Naive thymus-derived CD8-positive, alpha-beta T cell (primary cell): ENCODE results near the gene LONP2. TPM values are rescaled to one million over a fixed set of nuclear protein-coding genes. Genes with fewer than 3 reads are reported as not detected.
A peak's percentile ranks its signal among the peaks of the same experiment; 100 is the strongest.

ENCODE experiments used
- ATAC-seq, 2 donors: fragments of 150-1000 bp; cut with Tn5 transposase in 1 of 2; sonication (Bioruptor Pico), chemical (Tn5 transposase) in 1 of 2; 1 replicate in 1 of 2; 2 replicates in 1 of 2; pipeline ENCODE4 v1.10.0; 2021; ENCODE audit warnings: mild to moderate bottlenecking in 2 of 2, moderate library complexity in 2 of 2
- POLR2A ChIA-PET: fragments of 350-600 bp; sonication (Branson Sonifier 250); formaldehyde crosslinking; loops from one replicate; lab custom pipeline; 2021; ENCODE audit warnings: antibody characterized with exemption; lab: Charles Lee
- DNase-seq, 10 donors: peaks; one replicate each; pipeline versions ENCODE4 v3.0.0 to v3.0.0-alpha.2; 2020 to 2022
- H3K27ac Mint-ChIP-seq, 10 donors: one replicate each; pipeline ENCODE4 v1.8.0; 2020 to 2022; ENCODE audit warnings: mild to moderate bottlenecking in 10 of 10, mixed read lengths in 10 of 10, moderate library complexity in 4 of 10, inconsistent platforms in 1 of 10
- H3K27me3 Mint-ChIP-seq, 5 donors: one replicate each; pipeline ENCODE4 v1.8.0; 2021 to 2022; ENCODE audit warnings: mixed read lengths in 5 of 5
- H3K36me3 Mint-ChIP-seq, 3 donors: one replicate each; pipeline ENCODE4 v1.8.0; 2020 to 2022; ENCODE audit warnings: mixed read lengths in 3 of 3, mild to moderate bottlenecking in 2 of 3, inconsistent platforms in 1 of 3
- H3K4me1 Mint-ChIP-seq, 4 donors: one replicate each; pipeline ENCODE4 v1.8.0; 2021 to 2022; ENCODE audit warnings: mixed read lengths in 4 of 4
- H3K4me3 Mint-ChIP-seq, 10 donors: one replicate each; pipeline ENCODE4 v1.8.0; 2020 to 2022; ENCODE audit warnings: mild to moderate bottlenecking in 10 of 10, mixed read lengths in 10 of 10, moderate library complexity in 6 of 10, inconsistent platforms in 1 of 10
- H3K9me3 Mint-ChIP-seq, 9 donors: one replicate each; pipeline ENCODE4 v1.8.0; 2020 to 2022; ENCODE audit warnings: mixed read lengths in 9 of 9, mild to moderate bottlenecking in 3 of 9, inconsistent platforms in 1 of 9, moderate library complexity in 1 of 9
- polyA plus RNA-seq, 3 donors: library from polyadenylated mRNA; unstranded; fragments of 300-500 nt; fragmentation: Illumina TruSeq; gene quantifications; one replicate each; pipeline ENCODE4 v1.2.3, GENCODE V29; 2021
- total RNA-seq, 8 experiments: library from RNA in 2 of 8; stranded (reverse) in 2 of 8; gene quantifications; one replicate each; pipeline ENCODE4 v1.2.3 and lab custom pipeline; 2021 to 2026

LONP2 gene
- total and polyA plus RNA-seq, 5 experiments from 2014 or later = 37.2 to 114 (median 44.5) TPM

DNA sequence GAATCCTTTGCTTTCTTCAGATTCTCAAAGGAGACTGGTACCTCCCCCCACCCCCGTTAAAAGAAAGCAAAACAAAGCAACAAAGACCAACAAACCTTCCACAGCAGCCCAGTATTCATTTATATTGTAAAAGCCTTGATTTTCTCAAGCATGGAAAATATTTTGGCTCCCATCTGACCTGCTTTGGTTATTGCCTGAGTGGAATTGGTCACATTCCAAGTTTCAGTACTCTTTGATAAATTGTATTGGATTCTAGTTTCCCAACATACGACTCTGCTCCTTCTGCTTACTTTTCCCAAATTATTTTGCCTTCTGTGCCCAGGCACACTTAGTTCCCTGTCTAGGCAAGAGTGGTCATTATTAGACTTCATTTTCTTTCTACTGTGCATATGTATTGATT is 2.0 kb downstream of the LONP2 start:
- peak overlapping the region in 9 of 10 donors; percentile 2 to 96 (median 35) for H3K27ac Mint-ChIP-seq
- POLR2A ChIA-PET = no interaction called here
- peaks cover 0 to 9% (median 0%) of the 10 kb centered on the region in 3 donors for H3K36me3 Mint-ChIP-seq
- H3K4me1 Mint-ChIP-seq = peaks cover 19 to 63% (median 48%) of the 10 kb centered on the region in 4 donors
- H3K27me3 Mint-ChIP-seq = no peaks in the 10 kb centered on the region
- DNase-seq (no peak), ATAC-seq (no peak)
- H3K4me3 Mint-ChIP-seq = peak overlapping the region; percentile 9 to 97 (median 92)
- H3K9me3 Mint-ChIP-seq = no peaks in the 10 kb centered on the region

DNA sequence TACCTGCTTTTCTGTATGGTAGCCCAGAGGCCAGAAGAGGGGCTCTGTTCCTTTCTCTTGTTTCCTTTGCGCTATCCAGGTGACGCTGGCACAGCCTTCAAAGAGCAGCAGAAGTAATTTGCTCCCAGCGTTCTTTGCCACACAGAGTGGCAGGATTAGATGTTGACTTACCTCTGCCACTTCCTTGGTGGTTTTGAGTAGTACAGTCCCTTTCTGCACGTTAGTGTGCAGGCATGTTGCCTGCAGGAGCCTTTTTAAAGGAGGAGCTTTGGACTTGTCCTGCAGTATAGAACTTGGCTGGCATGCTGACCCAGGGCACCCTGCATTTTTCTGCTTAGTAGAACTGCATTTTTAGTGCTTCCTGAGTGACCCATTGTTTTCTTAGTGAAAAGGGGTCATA is 3.2 kb downstream of the LONP2 start, which contains the start of gene ABCC11:
Gene ABCC11 (minus strand): TSS at position 229 of the 400 bp plus-strand sequence. CDS start 15,618 bp downstream, outside the sequence.
- peak in 1 of 10 donors; percentile 5 for DNase-seq

DNA sequence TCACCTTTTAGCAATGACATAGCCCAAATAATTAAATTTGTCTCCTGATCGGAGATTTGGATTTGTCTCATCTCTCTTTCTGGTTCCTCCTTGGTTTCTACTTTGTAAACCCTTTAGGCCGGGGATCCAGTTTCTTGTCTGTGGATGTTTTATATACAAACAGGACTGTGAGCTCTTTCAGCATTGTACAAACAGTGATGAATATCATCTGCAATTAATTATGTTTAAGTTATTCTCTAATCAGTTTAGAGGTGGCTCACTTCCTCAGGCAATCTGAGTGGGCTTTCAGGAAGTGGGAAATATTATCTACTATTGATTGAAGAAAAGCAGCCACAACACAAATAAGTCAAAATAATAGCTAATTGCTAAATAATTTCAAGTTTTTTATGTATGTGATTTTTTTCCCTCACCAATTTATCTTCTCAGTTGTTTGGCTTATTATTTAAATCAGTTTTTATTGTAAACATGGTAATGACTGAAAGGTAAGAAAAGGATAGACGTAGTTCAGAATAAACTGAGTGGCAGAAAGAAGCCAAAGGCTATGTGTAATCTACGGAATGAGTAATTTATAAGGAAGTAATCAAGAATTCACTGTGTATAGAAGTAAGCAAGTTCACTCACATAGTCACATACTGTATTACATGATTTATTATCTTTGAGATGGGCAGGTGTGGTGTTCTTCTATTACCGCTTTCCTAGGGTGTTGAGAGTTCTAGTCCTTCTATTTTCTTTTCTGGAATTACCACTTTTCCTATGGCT is 6.6 kb downstream of the LONP2 start:
- Mint-ChIP-seq H3K9me3 (no peaks in the 10 kb centered on the region), H3K36me3 (peaks cover 0 to 50% (median 7%) of the 10 kb centered on the region in 3 donors), H3K4me1 (peaks cover 23 to 68% (median 55%) of the 10 kb centered on the region in 4 donors), H3K27me3 (no peaks in the 10 kb centered on the region), H3K27ac (peak overlapping the region in 5 of 10 donors; percentile 13 to 46 (median 20)), H3K4me3 (peak overlapping the region in 3 of 10 donors; percentile 6 to 27 (median 7))
- DNase-seq (no peak), ATAC-seq (no peak)
- POLR2A ChIA-PET = no interaction called here

More for the DNA sequence above, 3.2 kb downstream of the LONP2 start, which contains the start of gene ABCC11:
- peak within 1 kb of the TSS in 9 of 10 donors; percentile 61 to 97 (median 92) for H3K4me3 Mint-ChIP-seq
- no peaks in the 10 kb centered on the region for H3K9me3 Mint-ChIP-seq
- H3K4me1 Mint-ChIP-seq = peaks cover 25 to 71% (median 57%) of the 10 kb centered on the region in 4 donors
- peaks cover 0 to 17% (median 0%) of the 10 kb centered on the region in 3 donors for H3K36me3 Mint-ChIP-seq
- H3K27me3 Mint-ChIP-seq = no peaks in the 10 kb centered on the region
- POLR2A ChIA-PET = interaction anchor here (0.6 kb wide), 1 partner anchor 1259 kb away, joined by 5 read pairs; no protein-coding TSS in a partner anchor
- peak within 1 kb of the TSS in 8 of 10 donors; percentile 32 to 83 (median 52) for H3K27ac Mint-ChIP-seq
- no peak for ATAC-seq

DNA sequence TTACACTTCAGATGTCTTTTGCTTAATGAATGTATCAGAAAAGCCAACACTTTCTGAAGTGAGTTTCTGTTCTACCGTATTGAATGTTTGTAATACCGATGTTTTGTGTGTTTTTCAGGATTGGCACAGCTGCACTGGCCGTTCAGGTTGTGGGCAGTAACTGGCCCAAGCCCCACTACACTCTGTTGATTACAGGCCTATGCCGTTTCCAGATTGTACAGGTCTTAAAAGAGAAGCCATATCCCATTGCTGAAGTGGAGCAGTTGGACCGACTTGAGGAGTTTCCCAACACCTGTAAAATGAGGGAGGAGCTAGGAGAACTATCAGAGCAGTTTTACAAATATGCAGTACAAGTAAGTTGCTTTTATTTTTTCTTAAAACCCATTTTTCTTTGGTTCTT is 7.9 kb downstream of the LONP2 start:
- no peak for DNase-seq
- POLR2A ChIA-PET = no interaction called here
- Mint-ChIP-seq H3K27ac (peak overlapping the region in 4 of 10 donors; percentile 48 to 68 (median 61)), H3K36me3 (peaks cover 0 to 62% (median 12%) of the 10 kb centered on the region in 3 donors), H3K27me3 (no peaks in the 10 kb centered on the region), H3K4me1 (peaks cover 21 to 56% (median 45%) of the 10 kb centered on the region in 4 donors), H3K4me3 (peak overlapping the region in 1 of 10 donors; percentile 47), H3K9me3 (no peaks in the 10 kb centered on the region)
- no peak for ATAC-seq

DNA sequence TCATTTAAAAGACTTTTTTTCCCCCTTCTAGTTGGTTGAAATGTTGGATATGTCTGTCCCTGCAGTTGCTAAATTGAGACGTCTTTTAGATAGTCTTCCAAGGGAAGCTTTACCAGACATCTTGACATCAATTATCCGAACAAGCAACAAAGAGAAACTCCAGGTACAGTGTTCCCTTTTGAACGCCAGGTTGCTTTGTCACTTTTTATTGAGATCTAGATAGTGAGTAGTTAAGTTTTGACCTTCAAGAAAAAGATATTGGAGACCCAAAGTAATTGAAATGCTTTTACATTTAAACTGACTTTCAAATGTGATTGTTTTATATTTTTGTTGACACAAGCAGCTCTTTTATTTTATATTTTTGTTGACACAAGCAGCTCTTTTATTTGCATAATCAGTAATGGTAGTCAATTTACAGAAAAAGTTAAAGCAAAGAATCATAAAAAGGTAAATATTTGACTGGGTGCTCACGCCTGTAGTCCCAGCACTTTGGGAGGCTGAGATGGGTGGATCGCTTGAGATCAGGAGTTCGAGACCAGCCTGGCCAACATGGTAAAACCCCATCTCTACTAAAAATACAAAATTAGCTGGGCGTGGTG is 12.6 kb downstream of the LONP2 start:
- Mint-ChIP-seq H3K4me1 (peaks cover 6 to 34% (median 20%) of the 10 kb centered on the region in 4 donors), H3K27ac (peak overlapping the region in 1 of 10 donors; percentile 61), H3K9me3 (no peaks in the 10 kb centered on the region), H3K4me3 (no peak overlapping the region), H3K36me3 (peaks cover 14 to 95% (median 25%) of the 10 kb centered on the region in 3 donors), H3K27me3 (no peaks in the 10 kb centered on the region)
- no peak for ATAC-seq
- DNase-seq = no peak
- POLR2A ChIA-PET = interaction anchor here (0.7 kb wide), 1 partner anchor 62 kb away, joined by 3 read pairs; no protein-coding TSS in a partner anchor

DNA sequence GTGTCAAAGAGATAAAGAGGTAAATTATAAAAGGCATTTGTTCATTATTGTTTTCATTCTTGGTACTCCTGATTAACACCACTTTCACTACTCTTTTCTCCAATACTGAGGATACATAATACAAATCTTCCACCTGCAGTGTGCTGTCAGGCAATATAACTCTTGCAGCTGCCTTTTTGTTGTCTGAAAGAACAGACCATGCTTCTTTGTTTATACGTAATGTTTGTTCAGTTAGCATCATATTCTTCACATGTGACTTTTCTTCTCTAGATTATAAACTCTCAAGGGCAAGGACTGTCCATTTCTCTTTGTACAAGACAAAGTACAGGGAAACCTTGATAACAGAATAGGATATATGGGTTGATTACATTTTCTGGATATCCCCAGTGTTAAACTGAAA is 17.5 kb downstream of the LONP2 start:
- no peak overlapping the region for H3K4me3 Mint-ChIP-seq
- POLR2A ChIA-PET = no interaction called here
- H3K9me3 Mint-ChIP-seq = peaks cover 0 to 6% (median 0%) of the 10 kb centered on the region in 9 donors
- peaks cover 33 to 96% (median 47%) of the 10 kb centered on the region in 3 donors for H3K36me3 Mint-ChIP-seq
- no peaks in the 10 kb centered on the region for H3K27me3 Mint-ChIP-seq
- no peak for DNase-seq
- H3K27ac Mint-ChIP-seq = peak overlapping the region in 1 of 10 donors; percentile 47
- ATAC-seq = no peak
- peaks cover 2 to 11% (median 6%) of the 10 kb centered on the region in 4 donors for H3K4me1 Mint-ChIP-seq

DNA sequence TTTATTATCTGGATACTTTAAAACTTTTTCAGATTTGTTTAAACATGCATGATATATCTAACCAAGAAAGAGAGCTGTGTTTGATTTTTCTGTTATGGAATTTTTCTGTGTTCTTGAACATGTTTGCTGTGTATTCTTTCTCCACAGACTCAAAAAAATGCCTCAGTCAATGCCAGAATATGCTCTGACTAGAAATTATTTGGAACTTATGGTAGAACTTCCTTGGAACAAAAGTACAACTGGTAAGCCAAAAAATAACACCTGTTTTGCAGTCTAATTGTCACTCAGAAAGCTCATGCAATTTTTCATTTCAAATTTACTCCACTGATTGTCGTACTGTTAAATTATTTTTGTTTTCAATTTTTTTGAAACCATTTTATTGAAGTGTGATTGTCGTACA is 18.5 kb downstream of the LONP2 start:
- Mint-ChIP-seq H3K4me1 (peaks cover 2 to 11% (median 6%) of the 10 kb centered on the region in 4 donors), H3K4me3 (no peak overlapping the region), H3K27ac (peak overlapping the region in 1 of 10 donors; percentile 51), H3K27me3 (no peaks in the 10 kb centered on the region), H3K9me3 (peaks cover 0 to 6% (median 0%) of the 10 kb centered on the region in 9 donors), H3K36me3 (peaks cover 33 to 92% (median 45%) of the 10 kb centered on the region in 3 donors)
- no peak for ATAC-seq
- POLR2A ChIA-PET = no interaction called here
- DNase-seq = no peak

DNA sequence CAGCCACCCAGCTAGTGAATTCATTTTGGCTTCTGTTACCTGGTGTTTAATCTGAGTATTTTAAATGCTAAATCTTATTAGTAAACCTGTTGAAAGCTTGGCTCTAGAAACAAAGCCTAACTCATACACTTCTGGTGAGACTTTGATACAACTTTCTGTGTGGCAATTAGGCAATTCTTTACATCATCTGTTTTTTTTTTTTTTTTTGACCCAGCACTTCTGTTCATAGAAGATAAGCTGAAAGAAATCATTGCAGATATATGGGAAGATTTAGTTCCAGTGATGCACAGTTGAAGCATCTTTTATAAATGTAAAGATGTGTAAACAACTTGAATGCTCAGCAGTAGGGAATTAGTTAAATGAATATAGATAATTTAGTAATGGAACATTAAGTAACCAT is 24.9 kb downstream of the LONP2 start:
- DNase-seq = no peak
- Mint-ChIP-seq H3K36me3 (peaks cover 0 to 75% (median 15%) of the 10 kb centered on the region in 3 donors), H3K27me3 (no peaks in the 10 kb centered on the region), H3K9me3 (no peaks in the 10 kb centered on the region), H3K27ac (peak overlapping the region in 6 of 10 donors; percentile 8 to 79 (median 52)), H3K4me3 (no peak overlapping the region), H3K4me1 (peaks cover 0 to 5% (median 3%) of the 10 kb centered on the region in 4 donors)
- POLR2A ChIA-PET = no interaction called here
- no peak for ATAC-seq

DNA sequence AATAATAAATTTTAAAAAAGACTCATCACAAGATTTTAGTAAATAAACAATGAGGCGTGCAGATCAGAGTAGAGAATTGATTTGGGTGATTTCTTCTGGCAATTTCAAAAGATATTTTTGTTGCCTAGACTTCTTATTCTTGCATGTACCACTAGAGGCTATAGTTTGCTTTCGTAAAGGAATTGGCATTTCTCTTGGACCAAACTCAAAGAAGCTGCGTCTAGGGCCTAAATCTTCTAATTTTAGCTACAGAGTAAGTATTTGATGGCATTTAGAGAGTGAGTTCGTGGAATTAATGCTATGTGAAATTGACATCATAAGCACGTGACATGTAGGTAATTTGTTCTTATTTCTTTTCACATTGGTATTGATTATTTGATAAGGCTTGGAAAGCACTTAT is 27.6 kb downstream of the LONP2 start:
- DNase-seq = no peak
- H3K4me1 Mint-ChIP-seq = peaks cover 0 to 12% (median 5%) of the 10 kb centered on the region in 4 donors
- peaks cover 0 to 76% (median 3%) of the 10 kb centered on the region in 3 donors for H3K36me3 Mint-ChIP-seq
- no peak overlapping the region for H3K4me3 Mint-ChIP-seq
- no peak for ATAC-seq
- POLR2A ChIA-PET = no interaction called here
- H3K27ac Mint-ChIP-seq = no peak overlapping the region
- H3K9me3 Mint-ChIP-seq = no peaks in the 10 kb centered on the region
- H3K27me3 Mint-ChIP-seq = no peaks in the 10 kb centered on the region

DNA sequence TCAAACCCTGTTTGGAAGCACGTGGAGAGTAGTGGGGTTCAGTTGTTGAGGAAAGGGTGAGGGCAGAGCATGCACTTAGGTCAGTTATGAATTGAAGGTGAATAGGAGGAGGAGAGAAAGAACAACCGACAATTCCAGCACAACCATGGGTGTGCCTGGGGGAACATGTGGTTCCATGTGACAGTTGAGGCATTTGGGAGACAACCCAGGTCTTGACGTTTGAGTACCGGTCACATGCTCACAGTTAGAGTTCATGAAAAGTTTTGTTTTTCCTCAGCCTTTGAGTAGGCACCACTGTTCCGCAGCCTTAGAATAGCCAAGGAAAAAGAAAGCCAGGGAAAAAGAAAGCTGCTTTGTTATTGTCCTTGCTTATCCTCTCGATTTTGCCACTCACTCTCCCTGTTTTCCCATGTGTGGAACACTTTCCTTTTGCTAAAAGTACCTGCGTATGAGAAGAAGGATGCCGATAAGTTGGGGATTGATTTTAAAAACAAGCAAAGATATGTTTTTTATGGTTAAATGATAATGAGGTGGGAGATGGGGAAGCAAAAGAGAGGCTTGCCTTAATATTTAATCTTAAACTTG is 28.8 kb downstream of the LONP2 start:
- DNase-seq (no peak), ATAC-seq (no peak)
- H3K36me3 Mint-ChIP-seq = peaks cover 3 to 80% (median 11%) of the 10 kb centered on the region in 3 donors
- peaks cover 0 to 15% (median 11%) of the 10 kb centered on the region in 4 donors for H3K4me1 Mint-ChIP-seq
- peak overlapping the region in 2 of 10 donors; percentile 5 to 82 for H3K27ac Mint-ChIP-seq
- POLR2A ChIA-PET = no interaction called here
- no peaks in the 10 kb centered on the region for H3K9me3 Mint-ChIP-seq
- H3K4me3 Mint-ChIP-seq = no peak overlapping the region
- H3K27me3 Mint-ChIP-seq = no peaks in the 10 kb centered on the region

DNA sequence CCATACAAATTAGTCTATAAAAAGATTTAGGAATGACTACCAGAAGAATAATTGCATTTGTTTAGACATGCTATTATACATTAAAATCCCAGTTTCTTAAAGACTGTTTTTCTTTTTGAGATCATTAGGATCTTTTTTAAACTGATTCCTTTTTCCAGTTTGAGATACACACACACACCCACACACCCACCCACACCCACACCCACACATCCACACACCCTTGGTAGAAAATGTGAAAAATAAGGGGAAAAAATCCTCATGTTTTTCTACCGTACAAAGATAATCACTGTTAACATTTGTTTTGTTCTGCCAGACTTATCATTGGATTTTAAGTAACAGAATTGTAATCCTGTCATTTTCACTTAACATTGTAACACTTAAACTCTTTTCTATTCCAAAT is 30.4 kb downstream of the LONP2 start:
- ATAC-seq (no peak), DNase-seq (no peak)
- no peak overlapping the region for H3K4me3 Mint-ChIP-seq
- peaks cover 13 to 89% (median 13%) of the 10 kb centered on the region in 3 donors for H3K36me3 Mint-ChIP-seq
- no peaks in the 10 kb centered on the region for H3K27me3 Mint-ChIP-seq
- H3K4me1 Mint-ChIP-seq = peaks cover 7 to 22% (median 15%) of the 10 kb centered on the region in 4 donors
- POLR2A ChIA-PET = no interaction called here
- peak overlapping the region in 1 of 10 donors; percentile 18 for H3K27ac Mint-ChIP-seq
- H3K9me3 Mint-ChIP-seq = no peaks in the 10 kb centered on the region

DNA sequence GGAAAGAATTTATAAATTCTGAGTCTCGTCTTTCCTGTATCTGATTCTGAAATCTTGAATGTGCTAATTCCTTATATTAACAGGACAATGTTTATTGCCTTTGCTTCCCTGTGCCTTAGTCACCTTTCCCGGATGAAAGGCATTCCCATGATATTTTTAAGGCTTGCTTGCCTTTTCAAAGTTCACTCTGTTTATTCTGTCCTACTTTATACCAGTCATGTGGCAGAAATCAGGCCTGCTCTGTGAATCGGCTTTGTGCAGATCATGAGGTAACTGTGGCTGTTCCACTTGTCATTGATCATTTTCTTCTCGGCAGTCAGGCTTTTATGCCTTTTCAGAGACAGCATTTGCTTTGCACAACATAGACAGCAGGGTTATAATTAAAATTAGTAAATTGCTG is 32.0 kb downstream of the LONP2 start:
- DNase-seq = no peak
- Mint-ChIP-seq H3K4me1 (peaks cover 8 to 24% (median 15%) of the 10 kb centered on the region in 4 donors), H3K27me3 (no peaks in the 10 kb centered on the region), H3K27ac (no peak overlapping the region), H3K9me3 (no peaks in the 10 kb centered on the region), H3K36me3 (peaks cover 13 to 86% (median 16%) of the 10 kb centered on the region in 3 donors), H3K4me3 (no peak overlapping the region)
- ATAC-seq = no peak
- POLR2A ChIA-PET = no interaction called here
